Adrenal gland (tissue), 12 donors: ENCODE measurements around the gene PPP1R12C. TPM values are rescaled to one million over a fixed set of nuclear protein-coding genes. Genes with fewer than 3 reads are reported as not detected.

ENCODE experiments used
- DNase-seq, 7 donors: peaks; one replicate each; pipeline ENCODE4 v3.0.0-alpha.2; 2019 to 2020
- H3K27ac ChIP-seq, 5 donors: fragments of 200-600 bp; sonication (generic) in 4 of 5; 1 replicate in 3 of 5; 2 replicates in 2 of 5; pipeline versions ENCODE4 v1.5.1 to v1.8.0; 2016 to 2020; ENCODE audit warnings: mild to moderate bottlenecking in 1 of 5
- H3K27me3 ChIP-seq: fragments of 200-600 bp; 2 replicates; pipeline ENCODE4 v1.8.0; 2021
- H3K36me3 ChIP-seq, 2 donors: fragments of 200-600 bp; replicated peaks in 1 of 2; 1 replicate in 1 of 2; 2 replicates in 1 of 2; pipeline versions ENCODE4 v1.5.1 to v1.8.0; 2018 to 2022
- H3K4me1 ChIP-seq, 2 donors: fragments of 200-600 bp; replicated peaks in 1 of 2; 1 replicate in 1 of 2; 2 replicates in 1 of 2; pipeline versions ENCODE4 v1.5.1 to v1.8.0; 2018 to 2021
- H3K4me3 ChIP-seq, 4 donors: fragments of 200-600 bp; sonication (generic) in 3 of 4; one replicate each; pipeline ENCODE4 v1.5.1; 2016 to 2018
- H3K9me3 ChIP-seq, 3 donors: fragments of 200-600 bp; sonication (generic) in 1 of 3; replicated peaks in 1 of 3; 1 replicate in 2 of 3; 2 replicates in 1 of 3; pipeline versions ENCODE4 v1.5.1 to v1.8.0; 2016 to 2021
- POLR2A ChIP-seq, 2 donors: fragments of 450-650 bp; IDR thresholded peaks; one replicate each; pipeline ENCODE4 v1.6.1; 2017; ENCODE audit warnings: antibody characterized with exemption in 2 of 2, mild to moderate bottlenecking in 2 of 2, moderate library complexity in 1 of 2
- WGBS, 4 donors: extraction: QIAGEN DNeasy Blood & Tissue Kit in 2 of 4; methylation state at CpG; one replicate each; pipeline versions ENCODE4 v1.1.5 to v1.1.7; 2013 to 2017; 5-methylcytosine and 5-hydroxymethylcytosine counted together
- intact Hi-C, 2 donors: fragments of 100-400 bp; cut with DNase I; formaldehyde crosslinking; loops; one replicate each; pipeline versions ENCODE4 v1.14.1 to v1.15.0; 2022 to 2023
- polyA plus RNA-seq, 3 donors: library from polyadenylated mRNA; stranded (reverse); fragments of 200-250 nt in 2 of 3; fragments of 350-450 nt in 1 of 3; fragmentation: Illumina TruSeq in 1 of 3; extraction: RNeasy Lipid Tissue Mini Kit (QIAGEN cat#74804) in 1 of 3; gene quantifications; one replicate each; pipeline ENCODE4 v1.2.3, GENCODE V29; 2013 to 2014
- total RNA-seq, 9 donors: library from RNA; depleted of rRNA in 4 of 9; stranded (reverse); fragments of >200 nt in 4 of 9; fragments of 120-200 nt in 1 of 9; fragmentation: NEBNext Ultra II Directional in 1 of 9; extraction: Animal tissue kit (Norgen Biotek cat#: 25700) in 1 of 9; gene quantifications; one replicate each; pipeline versions ENCODE4 v1.1.0 to v1.2.4, GENCODE V29; 2013 to 2023
- TF ChIP-seq, protein P1 (sequence below), 6 experiments: fragments of 450-650 bp in 4 of 6; fragments of 200-600 bp in 2 of 6; sonication (generic) in 1 of 6; IDR thresholded peaks; 1 replicate in 5 of 6; 2 replicates in 1 of 6; pipeline versions ENCODE4 v1.5.1 to v1.8.0; 2016 to 2021; ENCODE audit warnings: antibody characterized with exemption in 6 of 6, mild to moderate bottlenecking in 2 of 6, moderate library complexity in 1 of 6
- donor health status: healthy with polysubstance abuse.
- donor health status: Bipolar disorder and iron deficiency.
- donor health status: DM: yes; HTN: yes; CAD: no.
- donor health status: DM: no; HTN: no; CAD: no.
- donor health status: DM: no; HTN: no; CAD: no.
- donor health status: DM: yes; HTN: yes; CAD: no.

Gene PPP1R12C
- total and polyA plus RNA-seq, 12 donors, result 22.1 to 251 (median 76.2) TPM

DNA sequence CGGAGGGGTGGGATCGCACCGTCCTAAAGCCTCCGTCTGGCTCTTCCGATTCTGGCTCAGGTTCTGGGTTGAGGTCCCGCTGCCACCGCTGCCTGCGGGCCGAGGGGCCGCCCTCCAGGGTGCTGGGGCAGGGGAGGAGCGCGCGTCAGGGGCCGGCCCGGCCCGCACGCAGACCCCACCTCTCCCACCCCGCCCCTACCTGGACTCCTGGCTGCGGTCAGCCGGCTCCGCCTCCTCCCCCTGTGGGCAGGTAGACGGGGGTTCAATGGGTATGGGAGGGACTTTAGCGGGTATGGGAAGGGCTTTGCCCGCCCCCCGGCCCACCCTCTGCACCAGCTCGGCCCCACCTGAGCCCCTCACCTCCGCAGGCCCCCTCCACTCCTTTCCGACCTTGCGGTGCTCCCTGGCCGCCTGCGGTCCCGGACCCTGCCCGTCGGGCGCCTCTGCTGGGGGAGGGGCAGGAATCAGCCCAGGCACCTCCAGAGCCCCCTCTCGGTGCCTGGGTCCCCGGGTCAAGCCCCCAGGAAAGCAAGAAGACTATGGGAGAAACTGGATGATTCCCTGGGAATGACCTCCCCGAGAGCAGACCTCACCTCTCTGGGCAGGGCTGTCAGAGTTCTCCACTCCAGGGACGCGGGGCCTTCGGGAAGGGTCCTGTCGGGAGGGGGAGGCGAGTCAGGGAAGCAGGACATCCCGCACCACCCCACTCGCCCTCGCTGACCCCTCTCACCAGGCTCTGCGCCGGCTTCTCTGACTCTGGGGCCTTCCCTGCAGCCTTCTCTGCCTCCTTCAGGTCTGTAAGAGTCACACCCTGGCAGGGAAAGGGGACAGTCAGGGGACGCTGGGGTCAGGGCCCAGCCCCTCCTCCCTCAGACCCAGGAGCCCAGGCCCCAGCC, 24.8 kb downstream of the PPP1R12C start:
- Histone ChIP-seq H3K27me3 (no peaks in the 10 kb centered on the region), H3K4me1 (peaks cover 0 to 1% of the 10 kb centered on the region in 2 donors), H3K27ac (no peak overlapping the region), H3K4me3 (no peak overlapping the region), H3K36me3 (peaks cover 0 to 41% of the 10 kb centered on the region in 2 donors), H3K9me3 (no peaks in the 10 kb centered on the region)
- intact Hi-C loops, result no loop called here
- WGBS, 4 donors, result 89 to 93% (median 91%) methylated on average over 8 to 49 of the region's 49 CpGs
- DNase-seq, result peak in 1 of 7 donors; percentile 14
- TF ChIP-seq POLR2A (IDR thresholded peaks at IDR 0.05), result no peak
- TF ChIP-seq, protein P1, sequence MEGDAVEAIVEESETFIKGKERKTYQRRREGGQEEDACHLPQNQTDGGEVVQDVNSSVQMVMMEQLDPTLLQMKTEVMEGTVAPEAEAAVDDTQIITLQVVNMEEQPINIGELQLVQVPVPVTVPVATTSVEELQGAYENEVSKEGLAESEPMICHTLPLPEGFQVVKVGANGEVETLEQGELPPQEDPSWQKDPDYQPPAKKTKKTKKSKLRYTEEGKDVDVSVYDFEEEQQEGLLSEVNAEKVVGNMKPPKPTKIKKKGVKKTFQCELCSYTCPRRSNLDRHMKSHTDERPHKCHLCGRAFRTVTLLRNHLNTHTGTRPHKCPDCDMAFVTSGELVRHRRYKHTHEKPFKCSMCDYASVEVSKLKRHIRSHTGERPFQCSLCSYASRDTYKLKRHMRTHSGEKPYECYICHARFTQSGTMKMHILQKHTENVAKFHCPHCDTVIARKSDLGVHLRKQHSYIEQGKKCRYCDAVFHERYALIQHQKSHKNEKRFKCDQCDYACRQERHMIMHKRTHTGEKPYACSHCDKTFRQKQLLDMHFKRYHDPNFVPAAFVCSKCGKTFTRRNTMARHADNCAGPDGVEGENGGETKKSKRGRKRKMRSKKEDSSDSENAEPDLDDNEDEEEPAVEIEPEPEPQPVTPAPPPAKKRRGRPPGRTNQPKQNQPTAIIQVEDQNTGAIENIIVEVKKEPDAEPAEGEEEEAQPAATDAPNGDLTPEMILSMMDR (IDR thresholded peaks at IDR 0.05), result no peak

- intact Hi-C loops, result no loop called here
- 85 to 94% (median 89%) methylated on average over 14 to 27 of the region's 27 CpGs for WGBS, 4 donors
- Histone ChIP-seq H3K36me3 (peaks cover 0 to 41% of the 10 kb centered on the region in 2 donors), H3K9me3 (no peaks in the 10 kb centered on the region), H3K4me1 (peaks cover 6 to 8% of the 10 kb centered on the region in 2 donors), H3K27ac (no peak overlapping the region), H3K4me3 (no peak overlapping the region), H3K27me3 (no peaks in the 10 kb centered on the region)
- DNase-seq, result peak in 1 of 7 donors; percentile 13
- no peak for TF ChIP-seq POLR2A (IDR thresholded peaks at IDR 0.05)
- TF ChIP-seq, protein P1 (IDR thresholded peaks at IDR 0.05), result no peak
These were observed 25.5 kb downstream of the PPP1R12C start for GRCh38 chr19:55091955-55092354.

DNA sequence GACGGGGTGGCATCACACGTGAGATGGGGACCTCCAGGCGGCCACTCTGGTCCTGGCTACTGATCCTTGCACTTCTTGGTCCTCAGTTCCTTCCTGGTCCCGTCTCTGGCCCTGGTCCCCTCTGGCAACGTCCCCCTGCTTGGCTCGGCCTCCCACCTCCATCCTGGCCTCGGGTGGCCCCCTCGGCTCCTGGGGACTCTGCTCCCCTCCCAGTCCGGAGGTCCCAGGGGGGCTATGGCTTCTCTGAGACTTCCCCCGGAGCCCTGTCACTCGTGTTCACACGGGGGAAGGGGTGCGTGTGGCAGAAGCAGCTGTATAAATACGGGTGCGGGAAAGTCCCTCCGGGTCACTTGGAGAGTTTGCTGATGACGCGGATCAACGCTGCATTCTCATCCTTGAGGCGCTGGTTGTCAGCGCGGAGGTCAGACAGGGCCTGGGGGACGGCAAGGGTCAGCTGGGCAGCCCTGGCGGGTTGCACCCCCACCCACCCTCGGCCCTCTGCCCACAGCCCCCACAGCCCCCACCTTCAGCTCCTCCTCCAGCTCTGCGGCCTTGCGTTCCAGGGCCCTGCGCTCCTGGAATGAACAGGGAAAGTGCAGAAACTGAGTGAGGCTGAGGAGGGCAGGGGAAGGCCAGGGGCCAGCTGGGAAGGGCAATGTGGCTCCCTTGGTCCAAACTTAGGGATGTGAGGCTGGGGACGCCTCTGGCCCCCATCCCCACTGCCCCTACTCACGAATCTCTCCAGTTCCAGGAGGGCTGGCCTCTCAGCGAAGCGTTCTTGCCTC, 26.1 kb downstream of the PPP1R12C start:
- Histone ChIP-seq H3K9me3 (no peaks in the 10 kb centered on the region), H3K4me3 (no peak overlapping the region), H3K4me1 (peaks cover 12 to 15% of the 10 kb centered on the region in 2 donors), H3K27me3 (no peaks in the 10 kb centered on the region), H3K27ac (no peak overlapping the region), H3K36me3 (peaks cover 0 to 41% of the 10 kb centered on the region in 2 donors)
- 87 to 94% (median 89%) methylated on average over 20 to 32 of the region's 32 CpGs for WGBS, 4 donors
- intact Hi-C loops, result no loop called here
- no peak for TF ChIP-seq POLR2A (IDR thresholded peaks at IDR 0.05)
- TF ChIP-seq, protein P1 (IDR thresholded peaks at IDR 0.05), result no peak
- DNase-seq, result no peak

DNA sequence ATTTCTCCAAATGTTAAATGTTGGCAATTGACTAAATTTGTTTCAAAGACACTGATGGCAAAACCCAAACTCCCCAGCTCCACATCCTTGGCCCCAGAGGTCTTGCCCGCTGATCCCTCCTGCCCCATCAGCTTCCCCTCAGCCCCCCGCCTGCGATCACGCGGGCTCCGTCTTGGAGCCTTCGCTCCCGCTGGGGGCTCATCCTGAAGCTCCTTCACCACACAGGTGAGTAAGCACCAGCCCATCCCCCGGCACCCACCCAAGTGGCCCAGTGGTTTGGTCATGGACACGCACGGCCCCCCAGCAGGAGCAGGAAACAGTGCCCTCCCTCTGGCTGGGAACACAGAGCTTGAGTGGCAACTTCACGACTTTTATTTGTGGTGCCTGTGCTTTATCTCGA, 26.9 kb downstream of the PPP1R12C start:
- peaks cover 0 to 40% of the 10 kb centered on the region in 2 donors for H3K36me3 ChIP-seq
- H3K27ac ChIP-seq, result no peak overlapping the region
- intact Hi-C loops, result no loop called here
- H3K9me3 ChIP-seq, result no peaks in the 10 kb centered on the region
- H3K27me3 ChIP-seq, result peaks cover 1% of the 10 kb centered on the region
- H3K4me3 ChIP-seq, result no peak overlapping the region
- 89 to 98% (median 95%) methylated on average over 12 to 13 of the region's 13 CpGs for WGBS, 4 donors
- TF ChIP-seq POLR2A (IDR thresholded peaks at IDR 0.05), result no peak
- TF ChIP-seq, protein P1 (IDR thresholded peaks at IDR 0.05), result no peak
- H3K4me1 ChIP-seq, result peaks cover 12 to 16% of the 10 kb centered on the region in 2 donors
- DNase-seq, result peak in 1 of 7 donors; percentile 14
